GM18867 (cell line): ENCODE measurements around the gene NDUFV3.
"Not testable (repeated sequence)": the region's sequence is repeated elsewhere in the genome, so short reads cannot be mapped to it uniquely, and the experiment has no call there.

Experiments used
- ATAC-seq: cut with Tn5 transposase; IDR thresholded peaks from one replicate; pipeline ENCODE4 v1.9.1; 2021; ENCODE audit warnings: mild to moderate bottlenecking, moderate library complexity; ENCODE audit not compliant: unreplicated experiment

NDUFV3 gene

GRCh38 chr21:42855937-42856335 lies 37.2 kb upstream of the NDUFV3 start:
- ATAC-seq, result no peak

- ATAC-seq, result no peak
These were observed 35.9 kb upstream of the NDUFV3 start for GRCh38 chr21:42857216-42857615.

- no peak for ATAC-seq
These were observed 34.8 kb upstream of the NDUFV3 start for GRCh38 chr21:42858185-42858847.

GRCh38 chr21:42858957-42859890 lies 33.9 kb upstream of the NDUFV3 start:
- no peak for ATAC-seq

GRCh38 chr21:42859891-42860230 lies 33.2 kb upstream of the NDUFV3 start:
- no peak for ATAC-seq

GRCh38 chr21:42860345-42860744 lies 32.8 kb upstream of the NDUFV3 start:
- ATAC-seq, result no peak

GRCh38 chr21:42861311-42861847 lies 31.7 kb upstream of the NDUFV3 start:
- ATAC-seq, result no peak

GRCh38 chr21:42861848-42862400 lies 31.2 kb upstream of the NDUFV3 start:
- ATAC-seq, result no peak

GRCh38 chr21:42862774-42863503 lies 30.2 kb upstream of the NDUFV3 start:
- ATAC-seq, result no peak

- ATAC-seq, result no peak
These were observed 29.6 kb upstream of the NDUFV3 start for GRCh38 chr21:42863504-42863870.

GRCh38 chr21:42864286-42864685 lies 28.8 kb upstream of the NDUFV3 start:
- ATAC-seq, result no peak

- ATAC-seq, result no peak
These were observed 28.0 kb upstream of the NDUFV3 start for GRCh38 chr21:42864815-42865775.

- no peak for ATAC-seq
These were observed 27.3 kb upstream of the NDUFV3 start for GRCh38 chr21:42865776-42866160.

GRCh38 chr21:42868196-42868595 lies 24.9 kb upstream of the NDUFV3 start:
- ATAC-seq, result no peak

- ATAC-seq, result no peak
These were observed 20.0 kb upstream of the NDUFV3 start for GRCh38 chr21:42873096-42873495.

GRCh38 chr21:42875811-42876210 lies 17.3 kb upstream of the NDUFV3 start:
- ATAC-seq, result not testable (repeated sequence)

GRCh38 chr21:42878678-42878992 lies 14.5 kb upstream of the NDUFV3 start:
- peak; percentile 13 for ATAC-seq

- ATAC-seq, result peak; percentile 87
These were observed 13.9 kb upstream of the NDUFV3 start, which contains the start of gene WDR4 for GRCh38 chr21:42878993-42879787. Gene WDR4, minus strand, starts transcription at chr21:42879539. Its CDS starts 44 bp downstream, at chr21:42879495.

GRCh38 chr21:42880352-42880751 lies 12.8 kb upstream of the NDUFV3 start:
- no peak for ATAC-seq
